NCI-H1417 (cell line): ENCODE measurements around the gene FIZ1.

Source experiments
- DNase-seq, 3 experiments: peaks; one replicate each; lab custom pipeline; 2025; lab: John Stamatoyannopoulos, UW

FIZ1 gene

GRCh38 chr19:55635856-55636440 lies 36.6 kb upstream of the FIZ1 start:
- DNase-seq = no peak

GRCh38 chr19:55635334-55635717 lies 36.0 kb upstream of the FIZ1 start:
- DNase-seq = no peak

- DNase-seq = no peak
These were observed 34.5 kb upstream of the FIZ1 start for GRCh38 chr19:55633861-55634260.

GRCh38 chr19:55632463-55632834 lies 33.1 kb upstream of the FIZ1 start:
- peak; percentile 81 to 96 (median 94) for DNase-seq

GRCh38 chr19:55626350-55626749 lies 27.0 kb upstream of the FIZ1 start:
- no peak for DNase-seq

GRCh38 chr19:55625004-55625326 lies 25.6 kb upstream of the FIZ1 start:
- no peak for DNase-seq

- DNase-seq = peak; percentile 94 to 97 (median 96)
These were observed 25.0 kb upstream of the FIZ1 start, which contains the start of gene ZNF784 for GRCh38 chr19:55624109-55625003. TSS of gene ZNF784 (minus strand) at chr19:55624566. CDS start at chr19:55624561, 5 bp downstream.

- DNase-seq = no peak
These were observed 24.2 kb upstream of the FIZ1 start for GRCh38 chr19:55623561-55623960.

GRCh38 chr19:55623130-55623529 lies 23.8 kb upstream of the FIZ1 start:
- DNase-seq = no peak

- DNase-seq = no peak
These were observed 23.1 kb upstream of the FIZ1 start for GRCh38 chr19:55622242-55622969.

- DNase-seq = no peak
These were observed 22.4 kb upstream of the FIZ1 start for GRCh38 chr19:55621673-55622231.

- DNase-seq = no peak
These were observed 21.9 kb upstream of the FIZ1 start for GRCh38 chr19:55621205-55621672.

GRCh38 chr19:55620410-55621204 lies 21.3 kb upstream of the FIZ1 start:
- no peak for DNase-seq

- DNase-seq = no peak
These were observed 20.0 kb upstream of the FIZ1 start for GRCh38 chr19:55619286-55619685.

GRCh38 chr19:55618426-55618825 lies 19.1 kb upstream of the FIZ1 start:
- no peak for DNase-seq

- DNase-seq = no peak
These were observed 18.1 kb upstream of the FIZ1 start for GRCh38 chr19:55617426-55617825.

GRCh38 chr19:55616395-55616875 lies 17.1 kb upstream of the FIZ1 start:
- no peak for DNase-seq

- DNase-seq = no peak
These were observed 16.5 kb upstream of the FIZ1 start for GRCh38 chr19:55615543-55616394.

GRCh38 chr19:55614711-55615542 lies 15.6 kb upstream of the FIZ1 start:
- DNase-seq = no peak
